Gastroesophageal sphincter (tissue), 3 donors: ENCODE data around the gene BICC1.

Experiments used
- POLR2A ChIP-seq, 2 donors: fragments of 450-650 bp; IDR thresholded peaks; one replicate each; pipeline ENCODE4 v1.6.1; 2017; ENCODE audit warnings: antibody characterized with exemption in 2 of 2, mild to moderate bottlenecking in 2 of 2, moderate library complexity in 1 of 2
- TF ChIP-seq, protein P1 (sequence below), 4 experiments: fragments of 200-600 bp in 2 of 4; fragments of 450-650 bp in 2 of 4; sonication (generic) in 1 of 4; IDR thresholded peaks; one replicate each; pipeline ENCODE4 v1.5.1; 2017 to 2019; ENCODE audit warnings: antibody characterized with exemption in 4 of 4, mild to moderate bottlenecking in 2 of 4, moderate library complexity in 2 of 4

DNA sequence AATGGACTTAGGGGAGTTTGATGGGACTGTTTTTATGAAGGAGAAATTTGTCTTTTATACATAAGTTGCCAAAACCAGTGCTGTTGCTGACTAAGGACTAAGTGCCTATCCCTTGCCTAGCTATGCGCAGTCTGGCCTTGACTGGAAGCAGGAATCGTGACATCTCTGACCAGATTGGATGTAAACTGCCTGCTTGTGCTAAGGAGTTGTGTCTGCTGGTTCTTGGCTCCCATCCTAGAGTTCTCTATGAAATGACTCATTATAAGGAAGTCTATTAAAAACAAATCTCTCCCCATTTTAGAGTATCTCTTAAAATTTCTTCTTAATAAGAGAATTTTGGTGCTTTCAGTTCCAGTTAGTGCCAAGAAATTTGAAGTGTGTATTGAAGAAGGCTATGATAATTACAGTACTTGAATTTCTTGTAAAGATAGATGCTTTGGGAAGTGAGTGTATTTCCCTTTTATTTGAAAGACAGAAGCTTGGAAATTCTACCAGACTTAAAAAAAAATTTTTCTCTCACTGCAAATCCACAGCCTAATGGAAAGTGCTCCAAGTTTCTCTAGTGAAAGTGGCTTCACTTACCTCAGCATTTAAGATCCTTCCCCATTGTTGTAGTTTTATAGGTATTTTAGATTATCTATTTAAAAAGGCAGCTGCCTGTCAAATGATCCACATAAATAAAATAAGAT lies 77.6 kb downstream of the BICC1 start:
- TF ChIP-seq, protein P1, sequence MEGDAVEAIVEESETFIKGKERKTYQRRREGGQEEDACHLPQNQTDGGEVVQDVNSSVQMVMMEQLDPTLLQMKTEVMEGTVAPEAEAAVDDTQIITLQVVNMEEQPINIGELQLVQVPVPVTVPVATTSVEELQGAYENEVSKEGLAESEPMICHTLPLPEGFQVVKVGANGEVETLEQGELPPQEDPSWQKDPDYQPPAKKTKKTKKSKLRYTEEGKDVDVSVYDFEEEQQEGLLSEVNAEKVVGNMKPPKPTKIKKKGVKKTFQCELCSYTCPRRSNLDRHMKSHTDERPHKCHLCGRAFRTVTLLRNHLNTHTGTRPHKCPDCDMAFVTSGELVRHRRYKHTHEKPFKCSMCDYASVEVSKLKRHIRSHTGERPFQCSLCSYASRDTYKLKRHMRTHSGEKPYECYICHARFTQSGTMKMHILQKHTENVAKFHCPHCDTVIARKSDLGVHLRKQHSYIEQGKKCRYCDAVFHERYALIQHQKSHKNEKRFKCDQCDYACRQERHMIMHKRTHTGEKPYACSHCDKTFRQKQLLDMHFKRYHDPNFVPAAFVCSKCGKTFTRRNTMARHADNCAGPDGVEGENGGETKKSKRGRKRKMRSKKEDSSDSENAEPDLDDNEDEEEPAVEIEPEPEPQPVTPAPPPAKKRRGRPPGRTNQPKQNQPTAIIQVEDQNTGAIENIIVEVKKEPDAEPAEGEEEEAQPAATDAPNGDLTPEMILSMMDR (IDR thresholded peaks at IDR 0.05): no peak
- TF ChIP-seq POLR2A (IDR thresholded peaks at IDR 0.05): no peak
